HCT116 (cell line): ENCODE results near the gene SGF29. TPM values are rescaled to one million over a fixed set of nuclear protein-coding genes. Genes with fewer than 3 reads are reported as not detected.

Experiments
- ATAC-seq: fragments of 200-7000 bp; cut with Tn5 transposase; 2 replicates; pipeline ENCODE4 v1.9.1; 2020; ENCODE audit warnings: mild to moderate bottlenecking, moderate library complexity
- BruUV-seq: library from RNA; stranded (reverse); fragments of 400-500 nt; replicated peaks from 2 replicates; lab custom pipeline; 2021; lab: Mats Ljungman, UMichigan
- CTCF ChIA-PET: fragments of 300-600 bp; sonication (Branson Sonifier 250); formaldehyde crosslinking; loops from one replicate; lab custom pipeline; 2021; ENCODE audit warnings: antibody characterized with exemption; lab: Charles Lee
- POLR2A ChIA-PET: fragments of 300-600, 350-600 bp; sonication (Branson Sonifier 250); formaldehyde crosslinking; loops from one replicate; lab custom pipeline; 2021; ENCODE audit warnings: antibody characterized with exemption; lab: Charles Lee
- RAD21 ChIA-PET, 2 experiments: fragments of 300-600 bp; sonication (Branson Sonifier 250); formaldehyde crosslinking; loops; one replicate each; lab custom pipeline; 2023; ENCODE audit warnings: low total read pairs in 2 of 2; ENCODE audit not compliant: uncharacterized antibody in 2 of 2, unreplicated experiment in 2 of 2, low non-redundant PET in 1 of 2; lab: Charles Lee
- DNase-seq: peaks from one replicate; pipeline ENCODE4 v3.0.0-alpha.2; 2010; ENCODE audit warnings: low read depth, low spot score
- H2AFZ ChIP-seq: fragments of 200-600 bp; shearing (Covaris generic), sonication (generic); 2 replicates; pipeline ENCODE4 v1.6.1; 2017; ENCODE audit warnings: low read depth, mixed run types, mixed read lengths, antibody characterized with exemption, low read length; ENCODE audit not compliant: poor library complexity, severe bottlenecking
- H3K27ac ChIP-seq: 2 replicates; pipeline ENCODE4 v1.5.1; 2012; ENCODE audit warnings: low read depth, low read length
- H3K27me3 ChIP-seq: fragments of 200-600 bp; sonication (generic); 2 replicates; pipeline ENCODE4 v1.6.1; 2016; ENCODE audit warnings: mixed run types, low read length, mixed read lengths; ENCODE audit not compliant: insufficient read depth
- H3K36me3 ChIP-seq, 2 experiments: fragments of 200-500 bp in 1 of 2; fragments of 200-600 bp in 1 of 2; sonication (Bioruptor generic) in 1 of 2; sonication (generic) in 1 of 2; 2 replicates each; pipeline versions ENCODE4 v1.5.1 to v1.6.1; 2014 to 2016; ENCODE audit warnings: low read length in 2 of 2, inconsistent platforms in 1 of 2, mixed read lengths in 1 of 2, mixed run types in 1 of 2; ENCODE audit not compliant: insufficient read depth in 2 of 2, control insufficient read depth in 1 of 2
- H3K4me1 ChIP-seq, 2 experiments: fragments of 200-600 bp in 1 of 2; sonication (generic) in 1 of 2; 2 replicates each; pipeline versions ENCODE4 v1.5.1 to v1.6.1; 2012 to 2017; ENCODE audit warnings: low read length in 2 of 2, inconsistent platforms in 1 of 2, mild to moderate bottlenecking in 1 of 2, mixed read lengths in 1 of 2, mixed run types in 1 of 2, moderate library complexity in 1 of 2; ENCODE audit not compliant: insufficient read depth in 2 of 2, control insufficient read depth in 1 of 2
- H3K4me2 ChIP-seq: fragments of 200-600 bp; sonication (generic); 2 replicates; pipeline ENCODE4 v1.6.1; 2017; ENCODE audit warnings: mixed run types, low read length, mixed read lengths
- H3K4me3 ChIP-seq, 2 experiments: fragments of 200-600 bp in 1 of 2; sonication (generic) in 1 of 2; replicated peaks in 1 of 2; 2 replicates each; pipeline ENCODE4 v1.5.1; 2011 to 2016; ENCODE audit warnings: low read length in 2 of 2, control low read depth in 1 of 2, low read depth in 1 of 2, mild to moderate bottlenecking in 1 of 2, mixed read lengths in 1 of 2, mixed run types in 1 of 2
- H3K79me2 ChIP-seq: fragments of 200-600 bp; sonication (generic); 2 replicates; pipeline ENCODE4 v1.6.1; 2017; ENCODE audit warnings: mild to moderate bottlenecking, mixed run types, low read length, moderate library complexity, mixed read lengths; ENCODE audit not compliant: insufficient read depth
- H3K9ac ChIP-seq: fragments of 200-600 bp; sonication (generic); 2 replicates; pipeline ENCODE4 v1.6.1; 2016; ENCODE audit warnings: low read length, mixed read lengths
- H3K9me2 ChIP-seq: fragments of 200-600 bp; sonication (generic), shearing (Covaris generic); 2 replicates; pipeline ENCODE4 v1.6.1; 2017; ENCODE audit warnings: mixed run types, mild to moderate bottlenecking, moderate library complexity; ENCODE audit not compliant: insufficient read depth
- H3K9me3 ChIP-seq, 2 experiments: fragments of 200-500 bp in 1 of 2; fragments of 200-600 bp in 1 of 2; sonication (Bioruptor generic) in 1 of 2; sonication (generic) in 1 of 2; 2 replicates each; pipeline ENCODE4 v1.6.1; 2014 to 2017; ENCODE audit warnings: low read length in 2 of 2, mixed read lengths in 2 of 2, inconsistent platforms in 1 of 2, low read depth in 1 of 2, mild to moderate bottlenecking in 1 of 2, mixed run types in 1 of 2, moderate library complexity in 1 of 2; ENCODE audit not compliant: control insufficient read depth in 1 of 2, insufficient read depth in 1 of 2
- H4K20me1 ChIP-seq: fragments of 200-600 bp; sonication (generic), shearing (Covaris generic); 2 replicates; pipeline ENCODE4 v1.6.1; 2017; ENCODE audit warnings: mixed run types, mild to moderate bottlenecking, moderate library complexity; ENCODE audit not compliant: insufficient read depth
- CBX3 ChIP-seq: IDR thresholded peaks from 2 replicates; pipeline ENCODE4 v1.6.1; 2012; ENCODE audit warnings: low read depth
- CEBPB ChIP-seq: IDR thresholded peaks from 2 replicates; pipeline ENCODE4 v1.6.1; 2012; ENCODE audit warnings: low read depth
- EGR1 ChIP-seq: IDR thresholded peaks from 2 replicates; pipeline ENCODE4 v1.6.1; 2012; ENCODE audit warnings: low read depth
- ELF1 ChIP-seq: IDR thresholded peaks from 2 replicates; pipeline ENCODE4 v1.6.1; 2012; ENCODE audit warnings: low read depth, borderline replicate concordance
- EZH2 ChIP-seq: fragments of 200-600 bp; sonication (generic); IDR thresholded peaks from 2 replicates; pipeline ENCODE4 v1.6.1; 2017; ENCODE audit warnings: antibody characterized with exemption, mixed run types
- FOSL1 ChIP-seq: IDR thresholded peaks from 2 replicates; pipeline ENCODE4 v1.6.1; 2012; ENCODE audit warnings: low read depth
- JUND ChIP-seq: IDR thresholded peaks from 2 replicates; pipeline ENCODE4 v1.6.1; 2012
- POLR2A ChIP-seq: IDR thresholded peaks from 2 replicates; pipeline ENCODE4 v1.7.0; 2011; ENCODE audit warnings: borderline replicate concordance; ENCODE audit not compliant: insufficient read depth, insufficient read length; ENCODE audit errors: extremely low read depth
- RAD21 ChIP-seq: IDR thresholded peaks from 2 replicates; pipeline ENCODE4 v1.6.1; 2012; ENCODE audit warnings: low read depth, mild to moderate bottlenecking
- SIN3A ChIP-seq: IDR thresholded peaks from 2 replicates; pipeline ENCODE4 v1.6.1; 2012; ENCODE audit warnings: low read depth
- SP1 ChIP-seq: IDR thresholded peaks from 2 replicates; pipeline ENCODE4 v1.6.1; 2012; ENCODE audit warnings: low read depth
- TCF7L2 ChIP-seq: IDR thresholded peaks from 2 replicates; pipeline ENCODE4 v1.7.0; 2011; ENCODE audit warnings: borderline replicate concordance, inconsistent platforms; ENCODE audit not compliant: insufficient read depth, insufficient read length; ENCODE audit errors: extremely low read depth
- YY1 ChIP-seq: IDR thresholded peaks from 2 replicates; pipeline ENCODE4 v1.6.1; 2011; ENCODE audit warnings: low read length, low read depth, moderate library complexity, mild to moderate bottlenecking; ENCODE audit not compliant: insufficient replicate concordance; ENCODE audit errors: extremely low read depth
- ZFX ChIP-seq: fragments of 450-650 bp; IDR thresholded peaks from 2 replicates; pipeline ENCODE4 v1.6.1; 2017
- ZNF274 ChIP-seq: fragments of 200-500 bp; sonication (Bioruptor generic); IDR thresholded peaks from 2 replicates; pipeline ENCODE4 v1.6.1; 2014; ENCODE audit warnings: mild to moderate bottlenecking, low read depth, low read length, inconsistent platforms
- intact Hi-C: fragments of 100-400 bp; cut with micrococcal nuclease; formaldehyde crosslinking; loops from 2 replicates; pipeline ENCODE4 v1.10.0; 2022
- total RNA-seq: library from RNA; stranded (reverse); gene quantifications from one replicate; pipeline ENCODE4 v1.2.1, GENCODE V29; 2021; ENCODE audit not compliant: unreplicated experiment
- TF ChIP-seq, protein P1 (sequence below): IDR thresholded peaks from 2 replicates; pipeline ENCODE4 v1.6.1; 2012; ENCODE audit warnings: low read depth
- TF ChIP-seq, protein P2 (sequence below): IDR thresholded peaks from 2 replicates; pipeline ENCODE4 v1.6.1; 2012
- TF ChIP-seq, protein P3 (sequence below), 3 experiments: fragments of 200-600 bp in 1 of 3; sonication (generic) in 1 of 3; IDR thresholded peaks in 2 of 3; conservative IDR thresholded peaks in 1 of 3; 2 replicates each; pipeline ENCODE4 v1.5.1; 2012 to 2017; ENCODE audit warnings: low read depth in 2 of 3, low read length in 2 of 3, antibody characterized with exemption in 1 of 3, borderline replicate concordance in 1 of 3, control low read depth in 1 of 3, mild to moderate bottlenecking in 1 of 3, mixed read lengths in 1 of 3, mixed run types in 1 of 3, moderate library complexity in 1 of 3; ENCODE audit not compliant: insufficient read depth in 1 of 3
- TF ChIP-seq, protein P4 (sequence below): IDR thresholded peaks from 2 replicates; pipeline ENCODE4 v1.6.1; 2012

Gene SGF29
- total RNA-seq, 1 experiment from 2014 or later: 19.7 TPM

DNA sequence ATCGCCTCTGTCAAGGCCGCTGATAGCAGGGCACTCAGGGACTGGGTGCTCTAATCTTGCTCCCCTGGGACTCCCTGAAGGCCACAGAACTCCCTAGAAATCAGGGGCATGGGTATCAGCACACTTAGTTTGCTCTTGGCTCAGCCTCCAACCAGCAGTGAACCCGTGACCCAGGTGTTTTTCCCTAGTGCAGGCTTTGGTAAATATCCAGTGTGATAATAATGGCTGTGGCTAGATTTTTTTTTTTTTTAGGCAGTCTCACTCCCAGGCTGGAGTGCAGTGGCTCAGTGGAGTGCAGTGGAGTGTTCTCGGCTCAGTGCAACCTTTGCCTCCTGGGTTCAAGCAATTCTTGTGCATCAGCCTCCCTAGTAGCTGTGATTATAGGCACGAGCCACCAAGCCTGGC, 25.3 kb upstream of the SGF29 start:
- Histone ChIP-seq H3K27ac (no peak overlapping the region), H4K20me1 (no peaks in the 10 kb centered on the region), H3K36me3 (no peaks in the 10 kb centered on the region), H3K9me2 (no peaks in the 10 kb centered on the region), H3K4me3 (no peak overlapping the region), H3K4me2 (no peak overlapping the region), H3K9me3 (no peaks in the 10 kb centered on the region), H3K79me2 (no peaks in the 10 kb centered on the region), H3K27me3 (no peaks in the 10 kb centered on the region), H3K4me1 (peaks cover 0 to 9% of the 10 kb centered on the region in 2 experiments; a peak in 3 of 4 replicates), H3K9ac (no peak overlapping the region), H2AFZ (no peak overlapping the region)
- intact Hi-C loops: no loop called here
- TF ChIP-seq YY1 (no peak), ZFX (no peak), SIN3A (no peak), EZH2 (no peak), ZNF274 (no peak), CBX3 (no peak), EGR1 (no peak), FOSL1 (no peak), CEBPB (no peak), SP1 (no peak), POLR2A (no peak), ELF1 (no peak), JUND (no peak), TCF7L2 (no peak), RAD21 (no peak)
- TF ChIP-seq, protein P1, sequence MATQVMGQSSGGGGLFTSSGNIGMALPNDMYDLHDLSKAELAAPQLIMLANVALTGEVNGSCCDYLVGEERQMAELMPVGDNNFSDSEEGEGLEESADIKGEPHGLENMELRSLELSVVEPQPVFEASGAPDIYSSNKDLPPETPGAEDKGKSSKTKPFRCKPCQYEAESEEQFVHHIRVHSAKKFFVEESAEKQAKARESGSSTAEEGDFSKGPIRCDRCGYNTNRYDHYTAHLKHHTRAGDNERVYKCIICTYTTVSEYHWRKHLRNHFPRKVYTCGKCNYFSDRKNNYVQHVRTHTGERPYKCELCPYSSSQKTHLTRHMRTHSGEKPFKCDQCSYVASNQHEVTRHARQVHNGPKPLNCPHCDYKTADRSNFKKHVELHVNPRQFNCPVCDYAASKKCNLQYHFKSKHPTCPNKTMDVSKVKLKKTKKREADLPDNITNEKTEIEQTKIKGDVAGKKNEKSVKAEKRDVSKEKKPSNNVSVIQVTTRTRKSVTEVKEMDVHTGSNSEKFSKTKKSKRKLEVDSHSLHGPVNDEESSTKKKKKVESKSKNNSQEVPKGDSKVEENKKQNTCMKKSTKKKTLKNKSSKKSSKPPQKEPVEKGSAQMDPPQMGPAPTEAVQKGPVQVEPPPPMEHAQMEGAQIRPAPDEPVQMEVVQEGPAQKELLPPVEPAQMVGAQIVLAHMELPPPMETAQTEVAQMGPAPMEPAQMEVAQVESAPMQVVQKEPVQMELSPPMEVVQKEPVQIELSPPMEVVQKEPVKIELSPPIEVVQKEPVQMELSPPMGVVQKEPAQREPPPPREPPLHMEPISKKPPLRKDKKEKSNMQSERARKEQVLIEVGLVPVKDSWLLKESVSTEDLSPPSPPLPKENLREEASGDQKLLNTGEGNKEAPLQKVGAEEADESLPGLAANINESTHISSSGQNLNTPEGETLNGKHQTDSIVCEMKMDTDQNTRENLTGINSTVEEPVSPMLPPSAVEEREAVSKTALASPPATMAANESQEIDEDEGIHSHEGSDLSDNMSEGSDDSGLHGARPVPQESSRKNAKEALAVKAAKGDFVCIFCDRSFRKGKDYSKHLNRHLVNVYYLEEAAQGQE: no peak
- TF ChIP-seq, protein P2, sequence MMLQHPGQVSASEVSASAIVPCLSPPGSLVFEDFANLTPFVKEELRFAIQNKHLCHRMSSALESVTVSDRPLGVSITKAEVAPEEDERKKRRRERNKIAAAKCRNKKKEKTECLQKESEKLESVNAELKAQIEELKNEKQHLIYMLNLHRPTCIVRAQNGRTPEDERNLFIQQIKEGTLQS: no peak
- TF ChIP-seq, protein P3, sequence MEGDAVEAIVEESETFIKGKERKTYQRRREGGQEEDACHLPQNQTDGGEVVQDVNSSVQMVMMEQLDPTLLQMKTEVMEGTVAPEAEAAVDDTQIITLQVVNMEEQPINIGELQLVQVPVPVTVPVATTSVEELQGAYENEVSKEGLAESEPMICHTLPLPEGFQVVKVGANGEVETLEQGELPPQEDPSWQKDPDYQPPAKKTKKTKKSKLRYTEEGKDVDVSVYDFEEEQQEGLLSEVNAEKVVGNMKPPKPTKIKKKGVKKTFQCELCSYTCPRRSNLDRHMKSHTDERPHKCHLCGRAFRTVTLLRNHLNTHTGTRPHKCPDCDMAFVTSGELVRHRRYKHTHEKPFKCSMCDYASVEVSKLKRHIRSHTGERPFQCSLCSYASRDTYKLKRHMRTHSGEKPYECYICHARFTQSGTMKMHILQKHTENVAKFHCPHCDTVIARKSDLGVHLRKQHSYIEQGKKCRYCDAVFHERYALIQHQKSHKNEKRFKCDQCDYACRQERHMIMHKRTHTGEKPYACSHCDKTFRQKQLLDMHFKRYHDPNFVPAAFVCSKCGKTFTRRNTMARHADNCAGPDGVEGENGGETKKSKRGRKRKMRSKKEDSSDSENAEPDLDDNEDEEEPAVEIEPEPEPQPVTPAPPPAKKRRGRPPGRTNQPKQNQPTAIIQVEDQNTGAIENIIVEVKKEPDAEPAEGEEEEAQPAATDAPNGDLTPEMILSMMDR (IDR thresholded peaks at IDR 0.05 in 2 of 3, conservative IDR thresholded peaks at IDR 0.05 in 1 of 3; ENCODE audit: borderline replicate concordance in 1 of 3, insufficient read depth in 1 of 3, low read depth in 2 of 3, low read length in 2 of 3): no peak
- TF ChIP-seq, protein P4, sequence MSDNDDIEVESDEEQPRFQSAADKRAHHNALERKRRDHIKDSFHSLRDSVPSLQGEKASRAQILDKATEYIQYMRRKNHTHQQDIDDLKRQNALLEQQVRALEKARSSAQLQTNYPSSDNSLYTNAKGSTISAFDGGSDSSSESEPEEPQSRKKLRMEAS: no peak
- CTCF ChIA-PET: no interaction called here
- ATAC-seq: no peak
- RAD21 ChIA-PET: no interaction called here
- no TSS peak for BruUV-seq
- POLR2A ChIA-PET: no interaction called here
- DNase-seq: no peak
